Liver (tissue), 9 donors: Measurements from ENCODE around the gene GNB1. TPM values are rescaled to one million over a fixed set of nuclear protein-coding genes. Genes with fewer than 3 reads are reported as not detected.
"Not testable (repeated sequence)": the region's sequence is repeated elsewhere in the genome, so short reads cannot be mapped to it uniquely, and the experiment has no call there.

Experiments
- DNase-seq: peaks from one replicate; pipeline ENCODE4 v3.0.0-alpha.2; 2017; ENCODE audit warnings: low spot score
- H3K27ac ChIP-seq, 2 donors: one replicate each; pipeline ENCODE4 v1.7.0; 2013; ENCODE audit warnings: inconsistent platforms in 2 of 2, low read length in 2 of 2, control low read depth in 1 of 2, low read depth in 1 of 2, mild to moderate bottlenecking in 1 of 2
- H3K27me3 ChIP-seq, 4 donors: one replicate each; pipeline versions ENCODE4 v1.6.1 to v1.7.0; 2013; ENCODE audit warnings: low read length in 3 of 4, inconsistent platforms in 1 of 4, mild to moderate bottlenecking in 1 of 4, moderate library complexity in 1 of 4; ENCODE audit not compliant: control insufficient read depth in 4 of 4, insufficient read depth in 4 of 4
- H3K36me3 ChIP-seq, 4 donors: one replicate each; pipeline versions ENCODE4 v1.6.1 to v1.7.0; 2013; ENCODE audit warnings: low read length in 3 of 4, mild to moderate bottlenecking in 3 of 4, low read depth in 1 of 4, moderate library complexity in 1 of 4; ENCODE audit not compliant: control insufficient read depth in 4 of 4, insufficient read depth in 3 of 4
- H3K4me1 ChIP-seq, 4 donors: one replicate each; pipeline versions ENCODE4 v1.6.1 to v1.7.0; 2013; ENCODE audit warnings: low read length in 3 of 4, mild to moderate bottlenecking in 3 of 4, moderate library complexity in 1 of 4; ENCODE audit not compliant: control insufficient read depth in 4 of 4, insufficient read depth in 4 of 4
- H3K4me3 ChIP-seq, 3 donors: one replicate each; pipeline versions ENCODE4 v1.6.1 to v1.7.0; 2013; ENCODE audit warnings: low read length in 3 of 3, control low read depth in 1 of 3, low read depth in 1 of 3, mild to moderate bottlenecking in 1 of 3
- H3K9ac ChIP-seq, 2 donors: one replicate each; pipeline ENCODE4 v1.7.0; 2013; ENCODE audit warnings: low read length in 2 of 2, mild to moderate bottlenecking in 2 of 2, moderate library complexity in 2 of 2, control low read depth in 1 of 2, low read depth in 1 of 2
- H3K9me3 ChIP-seq, 4 donors: one replicate each; pipeline versions ENCODE4 v1.6.1 to v1.7.0; 2013; ENCODE audit warnings: low read length in 3 of 4; ENCODE audit not compliant: control insufficient read depth in 4 of 4
- EGR1 ChIP-seq, 2 donors: IDR thresholded peaks; 2 replicates each; pipeline ENCODE4 v1.6.1; 2016 to 2018; ENCODE audit warnings: antibody characterized with exemption in 2 of 2, low read depth in 2 of 2
- FOXA1 ChIP-seq: IDR thresholded peaks from 2 replicates; pipeline ENCODE4 v1.6.1; 2016; ENCODE audit warnings: antibody characterized with exemption
- FOXA2 ChIP-seq: IDR thresholded peaks from 2 replicates; pipeline ENCODE4 v1.6.1; 2016; ENCODE audit warnings: antibody characterized with exemption
- GABPA ChIP-seq, 2 donors: IDR thresholded peaks in 1 of 2; conservative IDR thresholded peaks in 1 of 2; 2 replicates each; pipeline ENCODE4 v1.6.1; 2016; ENCODE audit warnings: antibody characterized with exemption in 2 of 2, mild to moderate bottlenecking in 1 of 2, moderate library complexity in 1 of 2
- HNF4A ChIP-seq, 2 donors: conservative IDR thresholded peaks; 2 replicates each; pipeline ENCODE4 v1.6.1; 2016; ENCODE audit warnings: antibody characterized with exemption in 2 of 2, mild to moderate bottlenecking in 2 of 2
- HNF4G ChIP-seq: IDR thresholded peaks from 2 replicates; pipeline ENCODE4 v1.6.1; 2016; ENCODE audit warnings: antibody characterized with exemption
- JUND ChIP-seq, 2 donors: IDR thresholded peaks; 2 replicates each; pipeline ENCODE4 v1.6.1; 2016; ENCODE audit warnings: antibody characterized with exemption in 2 of 2
- NR2F2 ChIP-seq: IDR thresholded peaks from 2 replicates; pipeline ENCODE4 v1.6.1; 2016; ENCODE audit warnings: antibody characterized with exemption
- RAD21 ChIP-seq, 2 donors: IDR thresholded peaks; 2 replicates each; pipeline ENCODE4 v1.6.1; 2016; ENCODE audit warnings: antibody characterized with exemption in 2 of 2, mild to moderate bottlenecking in 2 of 2
- RXRA ChIP-seq, 2 donors: IDR thresholded peaks; 2 replicates each; pipeline ENCODE4 v1.6.1; 2017 to 2018; ENCODE audit warnings: antibody characterized with exemption in 2 of 2, mild to moderate bottlenecking in 1 of 2
- SP1 ChIP-seq: IDR thresholded peaks from 2 replicates; pipeline ENCODE4 v1.6.1; 2018; ENCODE audit warnings: antibody characterized with exemption, mild to moderate bottlenecking
- TAF1 ChIP-seq: conservative IDR thresholded peaks from 2 replicates; pipeline ENCODE4 v1.6.1; 2016; ENCODE audit warnings: antibody characterized with exemption, mild to moderate bottlenecking
- YY1 ChIP-seq: IDR thresholded peaks from 2 replicates; pipeline ENCODE4 v1.6.1; 2016; ENCODE audit warnings: antibody characterized with exemption, mild to moderate bottlenecking
- WGBS: extraction: QIAGEN DNeasy Blood & Tissue Kit; methylation state at CpG from one replicate; pipeline ENCODE4 v1.1.7; 2013; 5-methylcytosine and 5-hydroxymethylcytosine counted together
- polyA plus RNA-seq, 2 donors: library from polyadenylated mRNA; stranded (reverse) in 1 of 2; unstranded in 1 of 2; fragments of 200-250 nt in 1 of 2; fragments of >200 nt in 1 of 2; fragmentation: Nextera tagmentation in 1 of 2; extraction: Ambion mirVana in 1 of 2; gene quantifications; one replicate each; pipeline versions ENCODE4 v1.2.1 to v1.2.3, GENCODE V29; 2013 to 2015
- total RNA-seq, 2 donors: library from RNA; depleted of rRNA; stranded (reverse); fragments of >200 nt; gene quantifications; one replicate each; pipeline ENCODE4 v1.2.3, GENCODE V29; 2014
- TF ChIP-seq, protein P1 (sequence below): fragments of 150-350 bp; IDR thresholded peaks from 2 replicates; pipeline ENCODE4 v1.5.1; 2017; ENCODE audit warnings: improper control_type of control experiment, low read depth, low read length; ENCODE audit not compliant: missing input control
- TF ChIP-seq, protein P2 (sequence below): IDR thresholded peaks from 2 replicates; pipeline ENCODE4 v1.6.1; 2016; ENCODE audit warnings: antibody characterized with exemption
- TF ChIP-seq, protein P3 (sequence below): IDR thresholded peaks from 2 replicates; pipeline ENCODE4 v1.6.1; 2016; ENCODE audit warnings: antibody characterized with exemption
- TF ChIP-seq, protein P4 (sequence below): IDR thresholded peaks from 2 replicates; pipeline ENCODE4 v1.6.1; 2016; ENCODE audit warnings: antibody characterized with exemption
- TF ChIP-seq, protein P5 (sequence below): IDR thresholded peaks from 2 replicates; pipeline ENCODE4 v1.6.1; 2016; ENCODE audit warnings: antibody characterized with exemption, mild to moderate bottlenecking
- donor health status: healthy.
- donor health status: healthy.
- donor health status: healthy.
- donor health status: healthy.
- donor health status: healthy.

The GNB1 gene
- total and polyA plus RNA-seq, 4 donors = 22.3 to 68.5 (median 52.7) TPM

DNA sequence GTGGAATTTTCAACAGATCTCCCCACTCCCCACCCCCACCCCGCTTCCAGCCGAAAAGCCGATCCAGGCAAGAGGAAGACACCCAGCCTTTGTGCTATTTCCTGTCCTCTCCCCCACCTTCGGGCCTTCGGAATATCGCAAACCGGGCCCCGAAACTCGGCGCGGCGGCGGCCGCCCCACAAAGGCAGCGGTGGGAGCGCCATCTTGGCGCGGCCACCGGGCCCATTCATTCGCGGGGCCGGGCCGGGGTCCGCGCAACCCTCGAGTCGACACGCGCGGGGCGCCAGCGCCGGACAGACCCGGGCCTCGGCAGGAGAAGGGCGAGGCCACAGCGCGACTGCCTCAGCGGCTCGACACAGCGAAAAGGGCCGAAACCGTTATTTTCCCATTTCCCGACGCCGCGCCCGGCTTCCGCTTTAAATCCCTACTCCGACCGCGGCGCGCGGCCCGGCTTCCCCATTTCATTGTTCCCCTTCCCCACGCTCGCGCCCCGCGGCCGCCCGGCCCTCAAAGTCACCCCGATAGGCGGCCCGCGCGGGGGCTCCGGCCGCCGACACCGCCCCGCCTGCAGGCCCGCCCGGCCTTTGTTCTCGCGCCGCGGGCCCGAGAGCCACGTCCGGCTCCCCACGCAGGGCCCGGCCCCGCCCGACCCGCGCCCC is 911 bp downstream of the GNB1 start:
- under 1% methylated on average over 88 of the region's 88 CpGs for WGBS
- Histone ChIP-seq H3K27ac (peak overlapping the region; percentile 79 to 82), H3K9ac (peak overlapping the region; percentile 47 to 79), H3K4me1 (peaks cover 15 to 32% (median 30%) of the 10 kb centered on the region in 4 donors), H3K4me3 (peak overlapping the region; percentile 82 to 99 (median 83)), H3K36me3 (no peaks in the 10 kb centered on the region), H3K9me3 (no peaks in the 10 kb centered on the region), H3K27me3 (no peaks in the 10 kb centered on the region)
- no peak for DNase-seq
- TF ChIP-seq RAD21 (IDR thresholded peaks at IDR 0.05) (no peak), TAF1 (no peak)

DNA sequence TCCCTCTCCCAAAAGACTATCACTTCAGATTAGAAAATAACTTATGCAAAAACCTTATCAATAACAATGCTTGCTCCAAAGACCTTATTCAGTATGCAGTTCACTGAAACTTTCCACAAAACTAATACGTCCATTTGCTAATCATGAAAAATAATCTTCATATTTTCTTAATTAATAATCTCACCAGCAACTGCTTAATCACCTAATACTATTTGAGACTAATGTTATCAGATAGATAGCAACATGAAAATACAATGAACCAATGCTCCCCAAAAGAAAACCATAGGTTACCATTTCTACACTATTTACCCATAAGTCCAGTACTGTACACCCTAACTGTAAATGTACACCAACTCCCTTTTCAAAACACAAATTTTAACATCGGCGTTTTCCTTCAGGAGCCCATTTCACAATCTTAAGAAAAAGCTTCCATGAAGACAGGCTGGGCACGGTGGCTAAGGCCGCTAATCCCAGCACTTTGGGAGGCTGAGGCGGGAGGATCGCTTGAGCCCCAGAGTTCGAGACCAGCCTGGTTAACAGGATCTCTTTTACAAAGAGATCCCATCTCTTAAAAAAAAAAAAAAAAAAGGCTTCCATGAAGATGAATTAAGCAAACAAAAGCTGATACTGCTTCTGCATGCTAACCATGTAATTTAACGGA is 1.7 kb downstream of the GNB1 start:
- Histone ChIP-seq H3K36me3 (no peaks in the 10 kb centered on the region), H3K4me1 (peaks cover 9 to 25% (median 23%) of the 10 kb centered on the region in 4 donors), H3K27ac (peak overlapping the region; percentile 79 to 82), H3K4me3 (peak overlapping the region; percentile 9 to 99 (median 82)), H3K9me3 (no peaks in the 10 kb centered on the region), H3K27me3 (no peaks in the 10 kb centered on the region), H3K9ac (peak overlapping the region; percentile 47 to 79)
- DNase-seq = no peak
- TF ChIP-seq HNF4A (conservative IDR thresholded peaks at IDR 0.05) = no peak
- no peak for TF ChIP-seq RXRA (IDR thresholded peaks at IDR 0.05)
- no peak for TF ChIP-seq YY1
- no peak for TF ChIP-seq JUND (IDR thresholded peaks at IDR 0.05)
- TF ChIP-seq, protein P1, sequence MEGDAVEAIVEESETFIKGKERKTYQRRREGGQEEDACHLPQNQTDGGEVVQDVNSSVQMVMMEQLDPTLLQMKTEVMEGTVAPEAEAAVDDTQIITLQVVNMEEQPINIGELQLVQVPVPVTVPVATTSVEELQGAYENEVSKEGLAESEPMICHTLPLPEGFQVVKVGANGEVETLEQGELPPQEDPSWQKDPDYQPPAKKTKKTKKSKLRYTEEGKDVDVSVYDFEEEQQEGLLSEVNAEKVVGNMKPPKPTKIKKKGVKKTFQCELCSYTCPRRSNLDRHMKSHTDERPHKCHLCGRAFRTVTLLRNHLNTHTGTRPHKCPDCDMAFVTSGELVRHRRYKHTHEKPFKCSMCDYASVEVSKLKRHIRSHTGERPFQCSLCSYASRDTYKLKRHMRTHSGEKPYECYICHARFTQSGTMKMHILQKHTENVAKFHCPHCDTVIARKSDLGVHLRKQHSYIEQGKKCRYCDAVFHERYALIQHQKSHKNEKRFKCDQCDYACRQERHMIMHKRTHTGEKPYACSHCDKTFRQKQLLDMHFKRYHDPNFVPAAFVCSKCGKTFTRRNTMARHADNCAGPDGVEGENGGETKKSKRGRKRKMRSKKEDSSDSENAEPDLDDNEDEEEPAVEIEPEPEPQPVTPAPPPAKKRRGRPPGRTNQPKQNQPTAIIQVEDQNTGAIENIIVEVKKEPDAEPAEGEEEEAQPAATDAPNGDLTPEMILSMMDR = no peak
- no peak for TF ChIP-seq FOXA2
- TF ChIP-seq EGR1 (IDR thresholded peaks at IDR 0.05; ENCODE audit: low read depth in 2 of 2) = no peak
- TF ChIP-seq, protein P2, sequence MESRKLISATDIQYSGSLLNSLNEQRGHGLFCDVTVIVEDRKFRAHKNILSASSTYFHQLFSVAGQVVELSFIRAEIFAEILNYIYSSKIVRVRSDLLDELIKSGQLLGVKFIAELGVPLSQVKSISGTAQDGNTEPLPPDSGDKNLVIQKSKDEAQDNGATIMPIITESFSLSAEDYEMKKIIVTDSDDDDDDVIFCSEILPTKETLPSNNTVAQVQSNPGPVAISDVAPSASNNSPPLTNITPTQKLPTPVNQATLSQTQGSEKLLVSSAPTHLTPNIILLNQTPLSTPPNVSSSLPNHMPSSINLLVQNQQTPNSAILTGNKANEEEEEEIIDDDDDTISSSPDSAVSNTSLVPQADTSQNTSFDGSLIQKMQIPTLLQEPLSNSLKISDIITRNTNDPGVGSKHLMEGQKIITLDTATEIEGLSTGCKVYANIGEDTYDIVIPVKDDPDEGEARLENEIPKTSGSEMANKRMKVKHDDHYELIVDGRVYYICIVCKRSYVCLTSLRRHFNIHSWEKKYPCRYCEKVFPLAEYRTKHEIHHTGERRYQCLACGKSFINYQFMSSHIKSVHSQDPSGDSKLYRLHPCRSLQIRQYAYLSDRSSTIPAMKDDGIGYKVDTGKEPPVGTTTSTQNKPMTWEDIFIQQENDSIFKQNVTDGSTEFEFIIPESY = no peak
- no peak for TF ChIP-seq FOXA1
- no peak for TF ChIP-seq HNF4G
- TF ChIP-seq, protein P3, sequence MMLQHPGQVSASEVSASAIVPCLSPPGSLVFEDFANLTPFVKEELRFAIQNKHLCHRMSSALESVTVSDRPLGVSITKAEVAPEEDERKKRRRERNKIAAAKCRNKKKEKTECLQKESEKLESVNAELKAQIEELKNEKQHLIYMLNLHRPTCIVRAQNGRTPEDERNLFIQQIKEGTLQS = no peak
- TF ChIP-seq, protein P4, sequence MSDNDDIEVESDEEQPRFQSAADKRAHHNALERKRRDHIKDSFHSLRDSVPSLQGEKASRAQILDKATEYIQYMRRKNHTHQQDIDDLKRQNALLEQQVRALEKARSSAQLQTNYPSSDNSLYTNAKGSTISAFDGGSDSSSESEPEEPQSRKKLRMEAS = no peak
- TF ChIP-seq SP1 = no peak
- TF ChIP-seq NR2F2 = no peak
- no peak for TF ChIP-seq GABPA (IDR thresholded peaks at IDR 0.05 in 1 of 2, conservative IDR thresholded peaks at IDR 0.05 in 1 of 2)
- TF ChIP-seq, protein P5, sequence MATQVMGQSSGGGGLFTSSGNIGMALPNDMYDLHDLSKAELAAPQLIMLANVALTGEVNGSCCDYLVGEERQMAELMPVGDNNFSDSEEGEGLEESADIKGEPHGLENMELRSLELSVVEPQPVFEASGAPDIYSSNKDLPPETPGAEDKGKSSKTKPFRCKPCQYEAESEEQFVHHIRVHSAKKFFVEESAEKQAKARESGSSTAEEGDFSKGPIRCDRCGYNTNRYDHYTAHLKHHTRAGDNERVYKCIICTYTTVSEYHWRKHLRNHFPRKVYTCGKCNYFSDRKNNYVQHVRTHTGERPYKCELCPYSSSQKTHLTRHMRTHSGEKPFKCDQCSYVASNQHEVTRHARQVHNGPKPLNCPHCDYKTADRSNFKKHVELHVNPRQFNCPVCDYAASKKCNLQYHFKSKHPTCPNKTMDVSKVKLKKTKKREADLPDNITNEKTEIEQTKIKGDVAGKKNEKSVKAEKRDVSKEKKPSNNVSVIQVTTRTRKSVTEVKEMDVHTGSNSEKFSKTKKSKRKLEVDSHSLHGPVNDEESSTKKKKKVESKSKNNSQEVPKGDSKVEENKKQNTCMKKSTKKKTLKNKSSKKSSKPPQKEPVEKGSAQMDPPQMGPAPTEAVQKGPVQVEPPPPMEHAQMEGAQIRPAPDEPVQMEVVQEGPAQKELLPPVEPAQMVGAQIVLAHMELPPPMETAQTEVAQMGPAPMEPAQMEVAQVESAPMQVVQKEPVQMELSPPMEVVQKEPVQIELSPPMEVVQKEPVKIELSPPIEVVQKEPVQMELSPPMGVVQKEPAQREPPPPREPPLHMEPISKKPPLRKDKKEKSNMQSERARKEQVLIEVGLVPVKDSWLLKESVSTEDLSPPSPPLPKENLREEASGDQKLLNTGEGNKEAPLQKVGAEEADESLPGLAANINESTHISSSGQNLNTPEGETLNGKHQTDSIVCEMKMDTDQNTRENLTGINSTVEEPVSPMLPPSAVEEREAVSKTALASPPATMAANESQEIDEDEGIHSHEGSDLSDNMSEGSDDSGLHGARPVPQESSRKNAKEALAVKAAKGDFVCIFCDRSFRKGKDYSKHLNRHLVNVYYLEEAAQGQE = no peak
- TF ChIP-seq RAD21 (IDR thresholded peaks at IDR 0.05) = no peak
- TF ChIP-seq TAF1 = no peak
- 34% methylated on average over 9 of the region's 9 CpGs for WGBS

DNA sequence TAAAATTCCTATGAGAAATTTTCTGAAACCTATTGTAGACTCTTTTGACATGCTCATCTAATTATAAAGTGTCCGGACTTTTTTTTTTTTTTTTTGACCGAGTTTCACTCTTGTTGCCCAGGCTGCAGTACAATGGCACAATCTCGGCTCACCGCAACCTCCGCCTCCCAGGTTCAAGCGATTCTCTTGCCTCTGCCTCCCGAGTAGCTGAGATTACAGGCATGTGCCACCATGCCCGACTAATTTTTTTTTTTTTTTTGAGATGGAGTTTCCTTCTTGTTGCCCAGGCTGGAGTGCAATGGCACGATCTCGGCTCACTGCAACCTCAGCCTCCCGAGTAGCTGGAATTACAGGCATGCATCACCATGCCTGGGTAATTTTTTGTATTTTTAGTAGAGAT is 7.0 kb downstream of the GNB1 start:
- H3K4me3 ChIP-seq, H3K36me3 ChIP-seq, H3K27me3 ChIP-seq, DNase-seq, H3K27ac ChIP-seq, H3K9me3 ChIP-seq, H3K9ac ChIP-seq: not testable (repeated sequence)
- 82% methylated on average over 11 of the region's 11 CpGs for WGBS
- H3K4me1 ChIP-seq = peaks cover 5 to 29% (median 25%) of the 10 kb centered on the region in 4 donors
